ENCODE results near the gene OR52N4. TPM values are rescaled to one million over a fixed set of nuclear protein-coding genes. Genes with fewer than 3 reads are reported as not detected.

OR52N4 gene
- total RNA-seq, 2 donors from 2014 or later: not detected

DNA sequence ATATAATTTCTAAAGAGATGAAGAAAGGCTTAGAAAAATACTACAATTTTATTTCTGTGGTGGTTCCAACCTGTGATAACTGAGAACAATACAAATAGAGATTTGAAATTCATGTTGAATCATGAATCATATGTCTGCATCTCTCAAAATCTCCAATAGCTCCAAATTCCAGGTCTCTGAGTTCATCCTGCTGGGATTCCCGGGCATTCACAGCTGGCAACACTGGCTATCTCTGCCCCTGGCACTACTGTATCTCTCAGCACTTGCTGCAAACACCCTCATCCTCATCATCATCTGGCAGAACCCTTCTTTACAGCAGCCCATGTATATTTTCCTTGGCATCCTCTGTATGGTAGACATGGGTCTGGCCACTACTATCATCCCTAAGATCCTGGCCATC lies 17.6 kb upstream of the OR52N4 start, which contains the start of gene OR56B1:
Gene OR56B1 (plus strand): TSS at position 53 of the 400 bp plus-strand sequence. CDS start 69 bp downstream, at position 122.
- intact Hi-C loops (cut with DNase I): no loop called here
- Histone ChIP-seq H3K4me1 (no peaks in the 10 kb centered on the region), H3K9me3 (peaks cover 0 to 3% (median 0%) of the 10 kb centered on the region in 3 donors), H3K4me3 (no peak within 1 kb of the TSS), H3K36me3 (replicated peaks in 1 of 2; ENCODE audit: insufficient read depth in 1 of 2, low read depth in 2 of 2) (no peaks in the 10 kb centered on the region), H3K27ac (no peak within 1 kb of the TSS), H3K27me3 (no peaks in the 10 kb centered on the region)
- 90% methylated on average over 1 of the region's 1 CpG for WGBS, 2 donors
- TF ChIP-seq, protein P1, sequence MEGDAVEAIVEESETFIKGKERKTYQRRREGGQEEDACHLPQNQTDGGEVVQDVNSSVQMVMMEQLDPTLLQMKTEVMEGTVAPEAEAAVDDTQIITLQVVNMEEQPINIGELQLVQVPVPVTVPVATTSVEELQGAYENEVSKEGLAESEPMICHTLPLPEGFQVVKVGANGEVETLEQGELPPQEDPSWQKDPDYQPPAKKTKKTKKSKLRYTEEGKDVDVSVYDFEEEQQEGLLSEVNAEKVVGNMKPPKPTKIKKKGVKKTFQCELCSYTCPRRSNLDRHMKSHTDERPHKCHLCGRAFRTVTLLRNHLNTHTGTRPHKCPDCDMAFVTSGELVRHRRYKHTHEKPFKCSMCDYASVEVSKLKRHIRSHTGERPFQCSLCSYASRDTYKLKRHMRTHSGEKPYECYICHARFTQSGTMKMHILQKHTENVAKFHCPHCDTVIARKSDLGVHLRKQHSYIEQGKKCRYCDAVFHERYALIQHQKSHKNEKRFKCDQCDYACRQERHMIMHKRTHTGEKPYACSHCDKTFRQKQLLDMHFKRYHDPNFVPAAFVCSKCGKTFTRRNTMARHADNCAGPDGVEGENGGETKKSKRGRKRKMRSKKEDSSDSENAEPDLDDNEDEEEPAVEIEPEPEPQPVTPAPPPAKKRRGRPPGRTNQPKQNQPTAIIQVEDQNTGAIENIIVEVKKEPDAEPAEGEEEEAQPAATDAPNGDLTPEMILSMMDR (IDR thresholded peaks at IDR 0.05): no peak
- TF ChIP-seq POLR2A (IDR thresholded peaks at IDR 0.05): no peak
- ATAC-seq: no peak
- no peak for DNase-seq

DNA sequence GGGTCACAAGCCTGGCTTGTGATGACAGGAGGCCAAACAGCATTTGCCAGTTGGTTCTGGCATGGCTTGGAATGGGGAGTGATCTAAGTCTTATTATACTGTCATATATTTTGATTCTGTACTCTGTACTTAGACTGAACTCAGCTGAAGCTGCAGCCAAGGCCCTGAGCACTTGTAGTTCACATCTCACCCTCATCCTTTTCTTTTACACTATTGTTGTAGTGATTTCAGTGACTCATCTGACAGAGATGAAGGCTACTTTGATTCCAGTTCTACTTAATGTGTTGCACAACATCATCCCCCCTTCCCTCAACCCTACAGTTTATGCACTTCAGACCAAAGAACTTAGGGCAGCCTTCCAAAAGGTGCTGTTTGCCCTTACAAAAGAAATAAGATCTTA lies 17.0 kb upstream of the OR52N4 start:
- DNase-seq (no peak), ATAC-seq (no peak)
- Histone ChIP-seq H3K27me3 (no peaks in the 10 kb centered on the region), H3K27ac (no peak overlapping the region), H3K4me1 (no peaks in the 10 kb centered on the region), H3K36me3 (replicated peaks in 1 of 2; ENCODE audit: insufficient read depth in 1 of 2, low read depth in 2 of 2) (no peaks in the 10 kb centered on the region), H3K4me3 (no peak overlapping the region), H3K9me3 (peaks cover 0 to 9% (median 0%) of the 10 kb centered on the region in 3 donors)
- no peak for TF ChIP-seq POLR2A (IDR thresholded peaks at IDR 0.05)
- TF ChIP-seq, protein P1 (IDR thresholded peaks at IDR 0.05): no peak
- intact Hi-C loops (cut with DNase I): no loop called here

DNA sequence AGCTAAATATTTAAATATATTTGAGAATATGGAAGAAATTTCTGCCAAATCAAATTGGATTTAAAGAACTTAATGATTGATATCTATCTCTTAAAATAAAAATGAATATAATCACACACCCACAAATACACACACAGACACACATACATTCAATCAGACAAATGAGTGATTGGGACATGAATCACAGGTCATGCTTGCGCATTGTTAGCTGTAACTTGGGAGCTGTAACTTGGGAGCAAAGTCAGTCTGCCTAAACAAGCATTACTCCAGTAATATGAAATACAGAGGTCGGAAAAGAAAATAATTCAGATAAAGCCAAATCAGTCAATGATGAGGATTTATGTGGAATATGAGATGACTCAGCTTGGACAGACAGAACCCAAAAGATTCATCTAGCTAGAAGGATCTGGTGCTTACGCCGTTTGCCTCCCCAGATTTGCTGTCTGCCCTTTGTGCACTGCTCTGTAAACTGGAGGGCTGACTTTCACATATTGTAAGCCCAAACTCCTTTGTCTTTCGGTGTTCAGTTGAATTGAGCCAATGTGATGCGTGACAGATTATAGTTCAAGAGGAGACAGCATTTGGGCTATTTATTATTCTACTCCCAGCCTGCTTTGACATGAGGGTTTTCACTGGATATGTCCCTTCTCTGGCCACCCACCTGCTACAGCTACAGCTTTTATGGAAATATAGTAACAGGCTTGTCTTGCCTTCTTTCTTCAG lies 16.2 kb upstream of the OR52N4 start:
- ATAC-seq: no peak
- H3K4me3 ChIP-seq: no peak overlapping the region
- no peaks in the 10 kb centered on the region for H3K4me1 ChIP-seq
- intact Hi-C loops (cut with DNase I): no loop called here
- H3K9me3 ChIP-seq: peaks cover 0 to 9% (median 0%) of the 10 kb centered on the region in 3 donors
- H3K27me3 ChIP-seq: no peaks in the 10 kb centered on the region
- H3K36me3 ChIP-seq (replicated peaks in 1 of 2; ENCODE audit: insufficient read depth in 1 of 2, low read depth in 2 of 2): no peaks in the 10 kb centered on the region
- WGBS, 2 donors: 59 to 65% methylated on average over 6 of the region's 6 CpGs
- no peak for DNase-seq
- no peak overlapping the region for H3K27ac ChIP-seq
- TF ChIP-seq, protein P1 (IDR thresholded peaks at IDR 0.05): no peak
- no peak for TF ChIP-seq POLR2A (IDR thresholded peaks at IDR 0.05)

GRCh38 chr11:5738431-5738830 lies 15.6 kb upstream of the OR52N4 start:
- H3K4me1 ChIP-seq: no peaks in the 10 kb centered on the region
- no peak for ATAC-seq
- no peaks in the 10 kb centered on the region for H3K36me3 ChIP-seq (replicated peaks in 1 of 2; ENCODE audit: insufficient read depth in 1 of 2, low read depth in 2 of 2)
- no peaks in the 10 kb centered on the region for H3K27me3 ChIP-seq
- no peak overlapping the region for H3K4me3 ChIP-seq
- intact Hi-C loops (cut with DNase I): no loop called here
- no peak overlapping the region for H3K27ac ChIP-seq
- peaks cover 0 to 9% (median 0%) of the 10 kb centered on the region in 3 donors for H3K9me3 ChIP-seq
- TF ChIP-seq, protein P1 (IDR thresholded peaks at IDR 0.05): no peak
- no peak for TF ChIP-seq POLR2A (IDR thresholded peaks at IDR 0.05)
- no peak for DNase-seq
- WGBS, 2 donors: 43 to 49% methylated on average over 1 of the region's 1 CpG

DNA sequence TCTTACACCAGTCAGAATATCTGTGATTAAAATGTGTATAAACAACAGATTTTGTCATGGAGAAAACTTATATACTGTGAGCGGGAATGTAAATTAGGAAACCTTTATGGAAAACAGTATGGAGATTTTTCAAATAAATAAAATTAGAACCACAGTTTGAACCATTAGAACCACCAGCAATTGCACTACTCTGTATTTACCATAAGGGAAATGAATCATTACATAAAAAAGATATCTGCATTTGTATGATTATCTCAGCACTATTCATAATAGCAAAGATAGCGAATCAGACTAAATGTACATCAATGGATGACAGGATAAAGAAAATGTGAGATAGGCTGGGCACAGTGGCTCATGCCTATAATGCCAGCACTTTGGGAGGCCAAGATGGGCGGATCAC lies 7.4 kb upstream of the OR52N4 start:
- no peak for TF ChIP-seq POLR2A (IDR thresholded peaks at IDR 0.05)
- TF ChIP-seq, protein P1 (IDR thresholded peaks at IDR 0.05): no peak
- no peak for DNase-seq
- H3K4me1 ChIP-seq: no peaks in the 10 kb centered on the region
- intact Hi-C loops (cut with DNase I): no loop called here
- H3K27me3 ChIP-seq: no peaks in the 10 kb centered on the region
- H3K36me3 ChIP-seq (replicated peaks in 1 of 2; ENCODE audit: insufficient read depth in 1 of 2, low read depth in 2 of 2): no peaks in the 10 kb centered on the region
- no peak overlapping the region for H3K27ac ChIP-seq
- no peak overlapping the region for H3K4me3 ChIP-seq
- peaks cover 0 to 5% (median 0%) of the 10 kb centered on the region in 3 donors for H3K9me3 ChIP-seq
- 73 to 75% methylated on average over 3 of the region's 3 CpGs for WGBS, 2 donors
- no peak for ATAC-seq

Data from body of pancreas (tissue), 4 donors.